Measurements from ENCODE around the gene AKT1.

AKT1 gene

GRCh38 chr14:104766256-104766862, 29.2 kb downstream of the AKT1 start:
- Histone ChIP-seq H3K9ac (no peak overlapping the region), H4K20me1 (ENCODE audit: insufficient read depth) (no peaks in the 10 kb centered on the region), H3K4me3 (IDR thresholded peaks at IDR 0.05; ENCODE audit: insufficient read depth, low read depth, low read length) (no peak overlapping the region), H3K27me3 (ENCODE audit: insufficient read depth, low read depth) (no peaks in the 10 kb centered on the region), H2AFZ (ENCODE audit: low read depth) (no peak overlapping the region), H3K79me2 (ENCODE audit: insufficient read depth, low read depth) (no peaks in the 10 kb centered on the region), H3K4me1 (ENCODE audit: low read depth, poor library complexity, severe bottlenecking) (no peaks in the 10 kb centered on the region), H3K36me3 (ENCODE audit: insufficient read depth) (no peaks in the 10 kb centered on the region), H3K4me2 (no peak overlapping the region), H3K27ac (no peak overlapping the region)
- no peak for TF ChIP-seq CTCF (conservative IDR thresholded peaks at IDR 0.05; ENCODE audit: low read depth, low read length)

GRCh38 chr14:104765517-104765916, 30.0 kb downstream of the AKT1 start:
- Histone ChIP-seq H3K27ac (no peak overlapping the region), H3K4me3 (IDR thresholded peaks at IDR 0.05; ENCODE audit: insufficient read depth, low read depth, low read length) (no peak overlapping the region), H3K4me2 (no peak overlapping the region), H4K20me1 (ENCODE audit: insufficient read depth) (no peaks in the 10 kb centered on the region), H3K27me3 (ENCODE audit: insufficient read depth, low read depth) (no peaks in the 10 kb centered on the region), H3K79me2 (ENCODE audit: insufficient read depth, low read depth) (no peaks in the 10 kb centered on the region), H3K4me1 (ENCODE audit: low read depth, poor library complexity, severe bottlenecking) (no peaks in the 10 kb centered on the region), H3K9ac (no peak overlapping the region), H3K36me3 (ENCODE audit: insufficient read depth) (no peaks in the 10 kb centered on the region), H2AFZ (ENCODE audit: low read depth) (no peak overlapping the region)
- TF ChIP-seq CTCF (conservative IDR thresholded peaks at IDR 0.05; ENCODE audit: low read depth, low read length), result no peak

- Histone ChIP-seq H3K4me1 (ENCODE audit: low read depth, poor library complexity, severe bottlenecking) (peaks cover 5% of the 10 kb centered on the region), H3K36me3 (ENCODE audit: insufficient read depth) (no peaks in the 10 kb centered on the region), H3K4me3 (IDR thresholded peaks at IDR 0.05; ENCODE audit: insufficient read depth, low read depth, low read length) (no peak overlapping the region), H3K27me3 (ENCODE audit: insufficient read depth, low read depth) (no peaks in the 10 kb centered on the region), H3K4me2 (no peak overlapping the region), H3K27ac (no peak overlapping the region), H4K20me1 (ENCODE audit: insufficient read depth) (no peaks in the 10 kb centered on the region), H3K9ac (no peak overlapping the region), H2AFZ (ENCODE audit: low read depth) (no peak overlapping the region), H3K79me2 (ENCODE audit: insufficient read depth, low read depth) (peaks cover 8% of the 10 kb centered on the region; the same call in 1 of the 2 replicates)
- TF ChIP-seq CTCF (conservative IDR thresholded peaks at IDR 0.05; ENCODE audit: low read depth, low read length), result no peak
Measured at GRCh38 chr14:104758981-104759969, 36.3 kb downstream of the AKT1 start.

- no peaks in the 10 kb centered on the region for H3K27me3 ChIP-seq (ENCODE audit: insufficient read depth, low read depth)
- no peak overlapping the region for H3K9ac ChIP-seq
- H3K27ac ChIP-seq, result no peak overlapping the region
- TF ChIP-seq CTCF (conservative IDR thresholded peaks at IDR 0.05; ENCODE audit: low read depth, low read length), result no peak
- H3K4me3 ChIP-seq (IDR thresholded peaks at IDR 0.05; ENCODE audit: insufficient read depth, low read depth, low read length), result no peak overlapping the region
- no peak overlapping the region for H2AFZ ChIP-seq (ENCODE audit: low read depth)
- peaks cover 7% of the 10 kb centered on the region for H3K4me1 ChIP-seq (ENCODE audit: low read depth, poor library complexity, severe bottlenecking)
- H4K20me1 ChIP-seq (ENCODE audit: insufficient read depth), result no peaks in the 10 kb centered on the region
- H3K36me3 ChIP-seq (ENCODE audit: insufficient read depth), result no peaks in the 10 kb centered on the region
- H3K4me2 ChIP-seq, result no peak overlapping the region
- H3K79me2 ChIP-seq (ENCODE audit: insufficient read depth, low read depth), result peaks cover 17% of the 10 kb centered on the region; the same call in 1 of the 2 replicates
Measured at GRCh38 chr14:104757681-104758392, 37.7 kb downstream of the AKT1 start.

All from KMS-11 (cell line).